Stomach (tissue), 9 donors: ENCODE results near the gene SRGAP2B. TPM values are rescaled to one million over a fixed set of nuclear protein-coding genes. Genes with fewer than 3 reads are reported as not detected.
"Not testable (repeated sequence)": the region's sequence is repeated elsewhere in the genome, so short reads cannot be mapped to it uniquely, and the experiment has no call there.

Source experiments
- DNase-seq, 2 donors: peaks; one replicate each; pipeline versions ENCODE4 v3.0.0 to v3.0.0-alpha.2; 2013 to 2019
- H3K27ac ChIP-seq, 5 donors: fragments of 200-600 bp in 4 of 5; sonication (generic) in 4 of 5; one replicate each; pipeline ENCODE4 v1.5.1; 2013 to 2019; ENCODE audit warnings: mild to moderate bottlenecking in 1 of 5, moderate library complexity in 1 of 5
- H3K27me3 ChIP-seq, 3 donors: fragments of 200-600 bp; sonication (generic); one replicate each; pipeline ENCODE4 v1.5.1; 2017 to 2019; ENCODE audit warnings: mixed run types in 1 of 3
- H3K36me3 ChIP-seq, 4 donors: fragments of 200-600 bp; sonication (generic); 1 replicate in 3 of 4; 2 replicates in 1 of 4; pipeline ENCODE4 v1.5.1; 2016 to 2019
- H3K4me1 ChIP-seq, 4 donors: fragments of 200-600 bp; sonication (generic); one replicate each; pipeline ENCODE4 v1.5.1; 2016 to 2019
- H3K4me3 ChIP-seq, 4 donors: fragments of 200-600 bp; sonication (generic) in 3 of 4; one replicate each; pipeline ENCODE4 v1.5.1; 2016 to 2019; ENCODE audit warnings: mild to moderate bottlenecking in 1 of 4
- H3K9me3 ChIP-seq, 4 donors: fragments of 200-600 bp; sonication (generic); one replicate each; pipeline ENCODE4 v1.5.1; 2016 to 2019
- WGBS, 5 donors: extraction: QIAGEN DNeasy Blood & Tissue Kit in 3 of 5; methylation state at CpG; one replicate each; pipeline versions ENCODE4 v1.1.5 to v1.1.7; 2013 to 2018; 5-methylcytosine and 5-hydroxymethylcytosine counted together
- intact Hi-C: fragments of 100-400 bp; cut with DNase I; formaldehyde crosslinking; loops from one replicate; pipeline ENCODE4 v1.15.1; 2023; ENCODE audit warnings: low total_unique reads
- polyA plus RNA-seq, 3 donors: library from polyadenylated mRNA; stranded (reverse); fragments of 200-250 nt; gene quantifications; one replicate each; pipeline ENCODE4 v1.2.3, GENCODE V29; 2013
- total RNA-seq, 5 donors: library from RNA; depleted of rRNA; stranded (reverse); fragments of >200 nt; gene quantifications; one replicate each; pipeline versions ENCODE4 v1.1.0 to v1.2.3, GENCODE V29; 2014 to 2016
- donor health status: healthy with polysubstance abuse.
- donor health status: Bipolar disorder and iron deficiency.
- donor health status: healthy.

Gene SRGAP2B
- total and polyA plus RNA-seq, 8 donors, result 1.6 to 18.7 (median 11.0) TPM

DNA sequence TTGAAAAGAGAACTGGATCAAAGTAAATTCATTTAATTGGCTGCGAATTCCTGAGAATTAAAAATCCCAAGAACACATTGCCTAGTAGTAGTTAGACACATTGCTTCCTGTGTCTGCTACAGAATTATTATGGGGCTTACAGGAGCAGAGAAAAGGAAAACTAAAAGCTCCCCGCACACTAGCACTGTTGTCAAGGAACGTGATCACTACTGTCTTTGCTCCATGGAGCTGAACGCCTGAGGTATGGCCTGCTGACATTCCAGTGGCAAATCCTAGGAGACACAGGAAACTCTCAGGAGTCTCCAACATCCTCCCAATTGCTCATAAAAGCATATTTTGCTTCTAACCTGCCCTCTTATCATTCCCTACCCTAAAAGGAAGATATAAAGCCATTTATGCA, 114.0 kb downstream of the SRGAP2B start:
- 80 to 100% (median 88%) methylated on average over 1 of the region's 4 CpGs; no CpG with 5 or more reads in 2 of the 5 donors for WGBS, 5 donors
- intact Hi-C loops, H3K4me3 ChIP-seq, DNase-seq, H3K27ac ChIP-seq, H3K9me3 ChIP-seq, H3K4me1 ChIP-seq, H3K27me3 ChIP-seq, H3K36me3 ChIP-seq: not testable (repeated sequence)

DNA sequence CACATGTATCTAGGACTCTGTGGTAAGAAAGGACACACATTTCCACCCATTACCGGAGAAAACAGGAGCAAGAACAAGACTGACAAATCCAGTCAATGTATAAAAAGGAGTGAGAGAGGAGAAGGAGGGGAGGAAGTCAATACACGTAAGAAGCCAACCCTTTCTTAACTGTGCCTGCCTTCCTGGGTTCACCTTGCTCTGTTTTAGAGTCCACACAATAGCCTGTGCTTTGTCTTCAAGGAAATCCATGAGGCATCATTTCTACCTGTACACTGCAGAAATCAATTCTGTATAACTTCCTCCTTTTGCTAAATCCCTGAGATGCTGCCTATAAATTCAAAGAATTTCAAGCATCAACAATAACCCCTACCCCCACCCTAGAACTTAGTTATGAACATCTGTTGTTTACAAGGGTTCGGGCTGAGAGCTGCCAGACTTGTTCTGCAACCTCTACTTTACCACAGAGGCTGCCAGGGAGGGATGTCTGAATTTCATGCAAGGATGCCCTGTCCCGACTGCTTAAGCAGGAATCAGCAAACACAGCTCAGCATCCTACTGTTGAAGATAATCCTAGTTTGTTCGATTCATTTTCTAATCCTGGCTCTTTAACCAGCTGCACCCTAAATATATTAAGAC, 115.0 kb downstream of the SRGAP2B start:
- 13 to 50% (median 29%) methylated on average over 1 to 2 of the region's 5 CpGs for WGBS, 5 donors

DNA sequence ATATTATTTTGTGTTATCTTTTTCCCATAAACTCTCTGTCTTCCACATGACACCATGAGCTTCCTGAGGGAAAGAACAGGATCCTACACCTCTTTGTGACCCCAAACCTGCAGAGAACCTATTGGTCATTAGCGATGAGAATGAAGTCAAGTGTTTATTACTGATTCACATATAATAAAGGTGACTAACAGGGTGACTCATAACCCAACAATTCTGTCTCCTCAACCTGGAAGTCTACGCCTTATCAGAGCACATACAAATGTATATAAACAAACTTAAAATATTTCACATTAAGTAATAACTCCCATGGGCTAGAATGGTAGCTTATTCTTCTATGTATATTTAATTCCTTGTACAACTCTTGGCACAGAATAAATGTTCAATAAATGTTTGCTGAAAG, 117.3 kb downstream of the SRGAP2B start:
- not testable (repeated sequence) for H3K4me3 ChIP-seq, H3K4me1 ChIP-seq
- WGBS, 5 donors, result no CpG with 5 or more reads among the region's 2 CpGs

More for the DNA sequence above, 115.0 kb downstream of the SRGAP2B start:
- DNase-seq, intact Hi-C loops, H3K9me3 ChIP-seq, H3K4me3 ChIP-seq, H3K36me3 ChIP-seq, H3K4me1 ChIP-seq, H3K27me3 ChIP-seq, H3K27ac ChIP-seq: not testable (repeated sequence)

DNA sequence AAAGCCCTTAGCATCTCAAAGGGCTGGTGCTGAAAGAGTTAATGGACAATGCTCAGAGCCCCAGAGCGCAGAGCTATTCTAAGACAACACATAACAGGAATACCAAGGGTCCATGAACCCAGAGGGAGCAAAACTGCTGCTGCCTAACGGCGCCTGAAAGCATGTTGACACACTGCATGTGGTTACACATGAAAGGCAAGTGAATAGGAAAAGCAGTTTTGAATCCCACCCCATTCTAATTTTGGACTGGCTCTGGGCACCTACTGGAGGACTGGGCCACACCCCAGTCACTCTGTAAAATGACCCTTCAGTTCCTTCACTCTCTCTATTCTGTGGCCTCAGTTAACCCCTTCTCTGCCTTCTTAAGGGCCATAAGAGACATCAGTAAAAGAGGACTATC, 123.2 kb downstream of the SRGAP2B start:
- H3K4me3 ChIP-seq, DNase-seq, H3K27ac ChIP-seq, H3K4me1 ChIP-seq, H3K36me3 ChIP-seq, intact Hi-C loops, H3K27me3 ChIP-seq, H3K9me3 ChIP-seq: not testable (repeated sequence)
- no CpG with 5 or more reads among the region's 3 CpGs for WGBS, 5 donors

More for the DNA sequence above, 117.3 kb downstream of the SRGAP2B start:
- intact Hi-C loops, H3K27ac ChIP-seq, H3K9me3 ChIP-seq, DNase-seq, H3K27me3 ChIP-seq, H3K36me3 ChIP-seq: not testable (repeated sequence)

DNA sequence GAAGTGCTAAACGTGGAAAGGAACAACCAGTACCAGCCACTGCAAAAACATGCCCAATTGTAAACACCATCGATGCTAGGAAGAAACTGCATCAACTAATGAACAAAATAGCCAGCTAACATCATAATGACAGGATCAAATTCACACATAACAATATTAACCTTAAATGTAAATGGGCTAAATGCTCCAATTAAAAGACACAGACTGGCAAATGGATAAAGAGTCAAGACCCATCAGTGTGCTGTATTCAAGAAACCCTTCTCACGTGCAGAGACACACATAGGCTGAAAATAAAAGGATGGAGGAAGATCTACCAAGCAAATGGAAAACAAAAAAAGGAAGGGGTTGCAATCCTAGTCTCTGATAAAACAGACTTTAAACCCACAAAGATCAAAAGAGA, 128.6 kb downstream of the SRGAP2B start:
- DNase-seq, H3K4me1 ChIP-seq, H3K36me3 ChIP-seq, H3K27me3 ChIP-seq, intact Hi-C loops, H3K27ac ChIP-seq, H3K4me3 ChIP-seq, H3K9me3 ChIP-seq: not testable (repeated sequence)
- WGBS, 5 donors, result 75 to 90% (median 86%) methylated on average over 3 of the region's 3 CpGs

DNA sequence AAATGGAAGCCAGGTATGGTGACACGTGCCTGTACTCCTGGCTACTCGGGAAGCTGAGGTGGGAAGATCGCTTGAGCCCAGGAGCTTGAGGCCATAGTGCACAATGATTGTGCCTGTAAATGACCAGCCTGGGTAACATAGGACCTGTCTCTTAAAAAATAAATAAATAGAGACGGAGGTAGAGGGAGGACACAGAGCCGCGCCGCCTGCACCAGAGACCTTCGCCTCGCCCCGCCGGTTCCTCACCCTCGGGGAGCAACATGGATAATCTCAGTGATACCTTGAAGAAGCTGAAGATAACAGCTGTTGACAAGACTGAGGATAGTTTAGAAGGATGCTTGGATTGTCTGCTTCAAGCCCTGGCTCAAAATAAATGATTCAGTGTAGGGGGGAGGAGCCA, 130.4 kb downstream of the SRGAP2B start:
- H3K4me1 ChIP-seq, H3K36me3 ChIP-seq, DNase-seq, H3K27ac ChIP-seq, H3K4me3 ChIP-seq, H3K27me3 ChIP-seq, H3K9me3 ChIP-seq, intact Hi-C loops: not testable (repeated sequence)
- WGBS, 5 donors, result 92 to 99% (median 94%) methylated on average over 5 to 12 of the region's 12 CpGs; no CpG with 5 or more reads in 1 of the 5 donors

DNA sequence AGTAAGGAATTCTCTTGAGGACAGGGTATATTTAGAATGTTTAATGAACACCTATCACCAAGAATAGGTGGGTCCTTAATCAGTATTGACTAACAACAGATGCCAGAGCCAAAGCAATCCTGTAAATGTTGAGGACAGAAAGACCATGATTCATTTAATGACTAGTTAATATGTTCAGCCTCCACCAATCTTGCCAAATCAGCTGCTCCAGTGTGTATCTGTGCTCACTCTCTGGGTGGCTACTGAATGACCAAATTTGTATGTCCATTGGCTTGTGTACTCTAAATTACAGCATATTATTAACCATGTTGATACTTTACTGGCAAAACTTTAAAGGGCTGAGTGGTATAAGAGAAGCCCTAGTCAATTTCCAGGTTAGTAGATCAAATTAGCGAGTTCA, 130.9 kb downstream of the SRGAP2B start:
- H3K4me1 ChIP-seq, H3K27ac ChIP-seq, H3K4me3 ChIP-seq, H3K36me3 ChIP-seq, intact Hi-C loops, DNase-seq, H3K9me3 ChIP-seq, H3K27me3 ChIP-seq: not testable (repeated sequence)
- WGBS, 5 donors, result 100% methylated on average over 1 of the region's 1 CpG; no CpG with 5 or more reads in 1 of the 5 donors

DNA sequence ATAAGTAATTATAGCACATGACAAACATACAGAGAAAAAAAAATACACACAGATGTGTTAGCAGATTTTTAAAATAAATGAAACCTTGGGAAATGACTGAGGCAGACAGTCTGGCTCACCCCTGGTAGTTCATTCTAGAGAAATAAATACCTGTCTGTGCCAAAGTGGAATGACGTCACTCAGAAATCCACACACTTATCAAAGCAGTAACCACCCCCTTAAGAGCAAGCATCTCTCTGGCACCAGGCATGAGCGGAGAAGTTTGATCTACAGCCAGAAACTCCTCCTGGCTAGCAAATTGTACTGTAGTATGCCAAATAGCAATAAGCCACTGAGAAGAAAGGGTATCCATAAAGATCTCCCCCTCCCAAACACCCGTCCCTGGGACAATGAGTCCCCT, 131.6 kb downstream of the SRGAP2B start:
- intact Hi-C loops, H3K4me1 ChIP-seq, H3K36me3 ChIP-seq, DNase-seq, H3K27ac ChIP-seq, H3K27me3 ChIP-seq, H3K4me3 ChIP-seq, H3K9me3 ChIP-seq: not testable (repeated sequence)
- WGBS, 5 donors, result 35 to 60% (median 50%) methylated on average over 1 to 3 of the region's 3 CpGs

DNA sequence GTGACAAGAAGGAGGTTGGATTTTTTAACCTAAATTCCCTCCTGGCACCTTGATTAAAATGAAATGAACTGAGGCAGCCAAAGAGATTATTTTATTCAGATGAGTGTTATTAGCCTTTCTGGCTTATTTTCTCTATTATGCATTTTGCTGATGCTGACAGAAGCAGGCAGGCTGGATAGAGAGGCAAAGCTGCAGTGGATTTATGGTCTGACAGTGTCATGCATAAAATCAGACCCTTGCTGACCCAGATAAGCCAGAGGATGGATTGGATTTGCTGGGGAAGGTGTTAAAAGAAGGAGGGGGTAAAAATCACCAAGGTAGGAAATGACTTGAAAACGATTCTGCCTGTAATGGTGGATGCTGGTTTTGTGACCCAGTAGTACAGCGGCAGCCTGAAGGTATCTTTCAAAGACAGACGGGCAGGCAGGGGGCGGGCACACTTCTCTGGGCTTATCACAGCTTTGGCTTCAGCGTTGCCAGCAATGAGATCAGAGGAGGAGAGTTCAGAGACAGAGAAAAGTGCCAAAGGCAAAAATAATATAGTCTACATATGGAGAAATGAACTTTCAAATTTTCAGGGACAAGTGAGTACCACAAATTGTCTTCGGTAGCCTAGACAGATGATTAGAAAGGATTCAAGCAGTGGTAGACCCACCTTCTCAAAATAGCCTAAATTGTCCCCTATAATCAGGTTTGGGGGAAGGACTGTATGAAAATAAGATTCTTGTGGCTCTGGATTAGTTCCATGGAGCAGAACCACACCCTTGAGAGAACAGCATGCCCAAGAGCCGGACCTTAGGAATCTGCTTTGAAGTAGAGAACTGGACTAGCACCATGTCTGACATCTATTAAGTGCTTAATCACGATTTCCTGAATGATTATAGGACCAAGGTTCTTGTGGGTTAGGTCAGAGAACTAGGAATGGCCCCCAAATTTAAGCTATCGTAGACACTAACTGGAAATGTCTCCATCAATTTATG, 133.2 kb downstream of the SRGAP2B start:
- DNase-seq, H3K36me3 ChIP-seq, H3K27ac ChIP-seq, H3K27me3 ChIP-seq, H3K4me3 ChIP-seq, intact Hi-C loops, H3K4me1 ChIP-seq, H3K9me3 ChIP-seq: not testable (repeated sequence)
- no CpG with 5 or more reads among the region's 9 CpGs for WGBS, 5 donors

DNA sequence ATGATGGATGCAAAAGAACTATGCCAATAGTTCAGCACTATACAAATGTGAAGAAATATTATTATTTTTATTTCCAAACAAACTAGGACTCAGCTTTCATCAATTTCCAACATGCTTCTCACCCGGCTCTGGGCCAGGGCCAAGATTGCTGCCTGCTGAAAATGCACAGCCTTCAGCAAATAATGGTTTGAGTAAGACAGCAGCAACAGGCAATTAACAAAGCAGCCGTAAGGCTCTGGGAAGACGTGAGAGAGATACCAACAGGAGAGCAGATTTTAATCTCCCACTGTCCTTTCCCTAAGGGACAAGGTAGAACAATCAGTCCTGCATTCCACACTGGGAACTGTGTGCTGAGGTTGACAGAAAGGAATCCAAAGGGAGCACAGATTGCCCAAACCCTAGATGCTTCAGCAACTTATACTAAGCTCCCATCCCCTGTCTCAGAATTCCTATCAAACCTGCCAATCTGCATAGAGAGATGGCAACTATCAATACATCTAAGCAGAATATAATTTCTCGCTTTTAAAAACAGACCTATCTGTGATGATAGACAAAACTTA, 134.1 kb downstream of the SRGAP2B start:
- H3K36me3 ChIP-seq, intact Hi-C loops, H3K4me1 ChIP-seq, H3K4me3 ChIP-seq, H3K9me3 ChIP-seq, H3K27ac ChIP-seq, DNase-seq, H3K27me3 ChIP-seq: not testable (repeated sequence)
- 67 to 90% (median 73%) methylated on average over 1 of the region's 4 CpGs; no CpG with 5 or more reads in 2 of the 5 donors for WGBS, 5 donors

DNA sequence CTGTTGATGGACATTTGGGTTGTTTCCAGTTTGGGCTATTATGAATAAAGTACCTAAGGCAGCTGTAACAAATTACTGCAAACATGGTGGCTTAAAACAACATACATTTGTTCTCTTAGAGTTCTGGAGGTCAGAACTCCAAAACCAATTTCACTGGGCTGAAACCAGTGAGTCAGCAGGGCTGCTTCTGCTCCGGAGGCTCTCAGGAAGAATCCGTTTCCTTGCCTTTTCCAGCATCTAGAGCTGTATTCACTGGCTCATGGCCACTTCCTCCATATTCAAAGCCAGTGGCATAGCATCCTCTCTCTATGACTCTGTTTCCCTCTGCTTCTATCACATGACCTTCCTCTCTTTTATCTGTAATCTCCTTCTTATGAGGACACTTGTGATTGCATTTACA, 146.7 kb downstream of the SRGAP2B start:
- H3K4me3 ChIP-seq, H3K36me3 ChIP-seq, H3K4me1 ChIP-seq, DNase-seq, intact Hi-C loops, H3K27me3 ChIP-seq, H3K27ac ChIP-seq, H3K9me3 ChIP-seq: not testable (repeated sequence)
- no CpG with 5 or more reads among the region's 2 CpGs for WGBS, 5 donors

DNA sequence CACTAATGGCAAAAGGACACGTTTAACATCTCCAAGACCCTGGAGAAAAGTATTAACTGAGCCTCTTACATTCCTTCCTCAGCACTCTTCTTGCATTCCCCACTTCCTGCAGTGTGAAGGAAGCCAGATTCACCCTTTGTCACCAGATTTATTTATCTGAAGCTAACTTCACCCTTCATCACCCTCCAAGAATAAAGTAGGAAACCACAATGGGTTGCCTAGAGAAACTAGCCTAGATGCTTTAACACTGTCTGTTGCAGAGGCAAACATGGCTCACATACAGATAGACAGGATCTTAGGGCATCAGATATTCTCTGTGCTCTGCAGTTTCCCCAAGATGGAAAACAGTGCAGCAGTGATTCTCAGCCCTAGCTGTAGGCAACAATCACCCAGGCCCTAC, 147.6 kb downstream of the SRGAP2B start:
- H3K27ac ChIP-seq, H3K36me3 ChIP-seq, intact Hi-C loops, H3K4me1 ChIP-seq, H3K4me3 ChIP-seq, DNase-seq, H3K9me3 ChIP-seq, H3K27me3 ChIP-seq: not testable (repeated sequence)
- 50 to 80% (median 79%) methylated on average over 1 of the region's 1 CpG for WGBS, 5 donors
